Activated CD8-positive, alpha-beta memory T cell treated with anti-CD3 and anti-CD28 coated beads for 4 hours (primary cell): ENCODE data around the gene APOBEC3F.
"Not testable (repeated sequence)": the region's sequence is repeated elsewhere in the genome, so short reads cannot be mapped to it uniquely, and the experiment has no call there.

ENCODE experiments used
- DNase-seq, 2 donors: peaks; one replicate each; pipeline ENCODE4 v3.0.0-alpha.2; 2020; ENCODE audit warnings: low read depth in 2 of 2

The APOBEC3F gene

DNA sequence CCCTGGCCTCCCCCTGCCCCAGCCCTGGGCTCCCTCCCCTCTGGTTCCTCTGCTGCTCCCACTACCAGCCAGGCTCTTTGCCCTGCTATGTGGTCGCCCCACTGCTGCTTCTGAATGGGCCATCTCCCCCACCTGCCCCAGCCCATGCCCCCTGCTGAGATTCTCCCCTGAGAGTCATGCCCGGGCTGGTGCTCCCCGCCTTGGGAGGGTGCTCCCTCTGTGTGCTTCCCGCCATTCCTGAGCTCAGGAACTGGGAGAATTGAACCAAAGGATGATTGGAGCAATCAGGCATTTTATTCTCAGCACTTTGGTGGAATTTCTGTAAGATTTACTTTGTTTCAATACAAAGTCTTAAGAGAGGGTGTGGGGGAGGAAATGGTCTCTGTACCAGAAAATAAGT, 12.9 kb upstream of the APOBEC3F start:
- no peak for DNase-seq

DNA sequence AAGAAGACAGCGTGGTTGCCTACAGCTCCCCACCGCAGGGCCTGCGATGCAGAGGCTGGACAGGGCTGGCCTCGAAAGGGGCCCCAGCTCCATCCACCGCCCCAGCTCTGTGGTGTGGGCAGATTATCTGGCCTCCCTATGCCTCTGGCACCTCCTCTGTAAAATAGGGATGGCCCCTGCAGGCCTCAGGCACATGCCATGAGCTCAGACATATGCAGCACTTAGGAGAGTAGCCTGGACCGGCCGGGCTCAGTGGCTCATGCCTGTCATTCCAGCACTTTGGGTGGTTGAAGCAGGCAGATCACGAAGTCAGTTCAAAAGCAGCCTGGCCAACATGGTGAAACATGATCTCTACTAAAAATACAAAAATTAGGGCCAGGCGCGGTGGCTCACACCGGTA, 12.4 kb upstream of the APOBEC3F start:
- no peak for DNase-seq

DNA sequence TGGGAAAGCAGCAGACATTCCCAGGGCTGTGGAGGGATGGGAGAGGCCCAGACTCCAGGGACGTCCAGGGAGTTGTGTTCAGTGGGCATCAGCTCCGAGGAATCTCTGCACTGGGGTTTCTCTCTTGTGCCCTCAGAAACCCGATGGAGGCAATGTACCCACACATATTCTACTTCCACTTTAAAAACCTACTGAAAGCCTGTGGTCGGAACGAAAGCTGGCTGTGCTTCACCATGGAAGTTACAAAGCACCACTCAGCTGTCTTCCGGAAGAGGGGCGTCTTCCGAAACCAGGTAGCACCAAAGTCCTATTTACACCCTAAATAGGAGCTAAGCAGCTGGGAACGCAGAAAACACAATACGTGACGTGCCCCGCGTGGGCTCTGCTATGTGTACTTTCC, 11.4 kb upstream of the APOBEC3F start:
- no peak for DNase-seq

DNA sequence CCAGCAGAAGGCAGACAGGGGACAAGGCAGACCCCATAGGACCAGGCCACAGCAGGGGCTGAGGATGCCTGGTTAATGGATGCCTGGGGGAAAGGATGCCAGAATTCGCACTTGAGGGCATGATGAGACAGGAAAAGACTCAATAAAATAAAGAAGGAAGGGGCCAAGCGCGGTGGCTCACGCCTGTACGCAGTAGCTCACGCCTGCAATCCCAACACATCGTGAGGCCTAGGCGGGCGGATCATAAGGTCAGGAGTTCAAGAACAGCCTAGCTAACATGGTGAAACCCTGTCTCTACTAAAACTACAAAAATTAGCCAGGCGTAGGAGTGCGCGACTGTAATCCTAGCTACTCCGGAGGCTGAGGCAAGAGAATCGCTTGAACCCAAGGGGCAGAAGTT, 10.0 kb upstream of the APOBEC3F start:
- no peak for DNase-seq

DNA sequence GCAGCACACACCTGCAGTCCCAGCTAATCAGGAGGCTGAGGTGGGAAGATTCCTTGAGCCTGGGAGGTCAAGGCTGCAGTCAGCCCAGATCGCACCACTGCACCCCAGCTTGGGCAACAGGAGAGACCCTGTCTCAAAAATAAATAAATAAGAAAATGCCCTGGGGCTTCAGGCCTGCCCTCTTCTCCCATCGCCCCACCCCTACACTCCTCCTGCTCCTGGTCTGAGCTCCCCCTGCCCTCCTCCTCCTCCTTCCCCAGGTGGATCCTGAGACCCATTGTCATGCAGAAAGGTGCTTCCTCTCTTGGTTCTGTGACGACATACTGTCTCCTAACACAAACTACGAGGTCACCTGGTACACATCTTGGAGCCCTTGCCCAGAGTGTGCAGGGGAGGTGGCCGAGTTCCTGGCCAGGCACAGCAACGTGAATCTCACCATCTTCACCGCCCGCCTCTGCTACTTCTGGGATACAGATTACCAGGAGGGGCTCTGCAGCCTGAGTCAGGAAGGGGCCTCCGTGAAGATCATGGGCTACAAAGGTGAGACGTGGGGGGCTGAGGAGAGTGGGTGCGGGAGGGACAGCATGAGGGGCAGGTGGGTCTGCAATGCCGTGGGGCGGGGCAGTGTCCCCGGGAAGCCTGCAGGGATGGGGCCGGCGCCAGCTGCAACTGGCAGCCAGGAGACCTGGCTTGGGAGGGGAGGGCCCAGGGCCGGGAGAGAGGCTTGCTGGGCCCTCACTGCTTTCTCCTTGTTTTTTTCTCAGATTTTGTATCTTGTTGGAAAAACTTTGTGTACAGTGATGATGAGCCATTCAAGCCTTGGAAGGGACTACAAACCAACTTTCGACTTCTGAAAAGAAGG, 9.0 kb upstream of the APOBEC3F start:
- DNase-seq: not testable (repeated sequence)

DNA sequence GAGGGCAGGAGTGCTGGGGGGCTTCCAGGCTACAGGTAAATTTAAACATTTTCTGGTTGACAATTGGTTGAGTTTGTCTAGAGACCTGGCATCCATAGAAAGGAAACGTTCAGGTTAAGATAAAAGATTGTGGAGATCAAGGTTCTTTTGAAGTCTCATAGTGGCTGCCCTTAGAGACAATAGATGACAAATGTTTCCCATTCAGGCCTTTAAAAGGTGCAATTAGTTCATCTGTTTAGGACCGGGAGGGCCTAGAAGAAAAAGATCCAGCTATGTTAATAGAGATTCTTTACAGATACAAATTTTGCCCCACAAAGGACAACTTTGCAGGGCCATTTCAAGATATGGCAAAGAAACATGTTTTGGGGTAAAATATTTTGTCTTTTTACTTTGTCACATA, 3.6 kb upstream of the APOBEC3F start:
- not testable (repeated sequence) for DNase-seq

DNA sequence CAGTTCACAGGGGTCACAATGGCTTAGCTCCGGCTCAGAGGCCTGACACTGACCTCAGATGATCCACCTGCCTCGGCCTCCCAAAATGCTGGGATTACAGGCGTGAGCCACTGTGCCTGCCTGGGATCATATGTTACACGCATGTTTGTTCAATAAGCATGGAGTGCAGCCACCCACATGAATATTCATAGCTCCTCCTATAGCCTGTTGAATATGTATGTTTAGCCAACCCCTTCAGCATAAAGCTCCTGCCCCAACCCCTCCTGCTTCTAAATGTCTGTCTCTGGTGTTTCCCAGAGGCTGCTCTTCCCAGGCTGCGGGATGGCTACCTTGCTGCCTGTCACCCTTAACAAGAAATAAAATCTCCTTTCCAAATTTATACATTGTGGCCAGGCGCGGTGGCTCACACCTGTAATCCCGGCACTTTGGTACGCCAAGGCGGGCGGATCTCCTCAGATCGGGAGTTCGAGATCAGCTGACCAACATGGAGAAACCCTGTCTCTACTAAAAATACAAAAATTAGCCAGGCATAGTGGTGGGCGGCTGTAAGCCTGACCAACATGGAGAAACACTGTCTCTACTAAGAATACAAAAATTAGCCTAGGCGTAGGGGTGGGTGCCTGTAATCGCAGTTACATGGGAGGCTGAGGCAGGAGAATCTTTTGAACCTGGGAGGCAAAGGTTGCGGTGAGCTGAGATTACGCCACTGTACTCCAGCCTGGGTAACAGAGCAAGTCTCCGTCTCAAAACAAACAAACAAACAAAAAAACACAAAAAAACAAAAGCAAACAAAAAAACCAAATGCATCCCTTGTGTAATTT, 1.1 kb upstream of the APOBEC3F start:
- no peak for DNase-seq

DNA sequence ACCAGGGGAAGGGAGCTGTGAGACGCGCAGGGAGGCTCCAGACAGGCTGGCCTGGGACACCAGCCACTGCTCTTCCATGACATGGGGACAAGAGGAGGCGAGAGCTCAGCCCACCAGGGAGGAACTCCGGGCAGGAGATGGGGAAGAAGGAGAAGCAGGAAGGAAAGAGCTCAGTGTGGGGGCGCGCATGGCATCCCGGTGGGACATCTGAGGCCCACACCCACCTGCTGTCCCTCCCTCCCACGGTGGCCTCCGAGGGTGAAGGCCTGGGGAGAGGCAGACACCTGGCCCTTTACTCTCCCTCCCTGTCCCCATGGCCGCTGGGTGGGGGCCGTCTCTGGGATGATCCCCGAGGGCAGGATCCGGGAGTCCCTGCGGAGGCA, 518 bp upstream of the APOBEC3F start:
- not testable (repeated sequence) for DNase-seq

DNA sequence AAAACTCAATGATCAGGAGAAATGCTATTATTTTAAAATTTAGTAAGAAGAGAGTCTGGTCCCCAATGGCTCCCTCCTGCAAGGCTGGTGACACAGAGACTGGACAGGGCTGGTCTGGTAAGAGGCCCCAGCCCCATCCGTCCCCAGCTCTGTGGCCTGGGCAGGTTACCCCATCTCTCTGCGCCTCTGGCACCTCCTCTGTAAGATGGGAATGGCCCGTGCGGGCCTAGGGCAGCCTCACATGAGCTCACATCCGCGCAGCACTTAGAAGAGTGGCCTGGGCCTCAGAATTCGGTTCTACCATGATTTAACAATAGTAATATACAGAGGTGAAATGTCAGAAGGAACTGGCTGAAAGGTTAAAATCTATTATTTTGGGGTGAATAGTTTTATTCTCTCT, 1.2 kb downstream of the APOBEC3F start:
- DNase-seq: no peak

DNA sequence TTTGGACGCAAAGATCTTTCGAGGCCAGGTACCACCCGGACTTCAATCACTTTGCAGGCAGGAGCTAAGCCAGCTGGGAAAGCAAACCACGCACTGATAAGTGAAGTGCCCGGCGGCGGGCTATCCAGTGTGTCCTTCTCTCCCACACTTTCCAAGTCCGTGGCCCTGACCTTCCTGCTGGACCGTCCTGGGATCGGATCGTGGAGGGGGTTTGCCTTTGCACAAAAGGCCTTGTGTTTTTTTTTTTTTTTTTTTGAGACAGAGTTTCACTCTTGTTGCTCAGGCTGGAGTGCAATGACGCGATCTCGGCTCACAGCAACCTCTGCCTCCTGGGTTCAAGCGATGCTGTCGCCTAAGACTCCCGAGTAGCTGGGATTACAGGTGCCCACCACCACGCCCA, 2.4 kb downstream of the APOBEC3F start:
- DNase-seq: not testable (repeated sequence)

DNA sequence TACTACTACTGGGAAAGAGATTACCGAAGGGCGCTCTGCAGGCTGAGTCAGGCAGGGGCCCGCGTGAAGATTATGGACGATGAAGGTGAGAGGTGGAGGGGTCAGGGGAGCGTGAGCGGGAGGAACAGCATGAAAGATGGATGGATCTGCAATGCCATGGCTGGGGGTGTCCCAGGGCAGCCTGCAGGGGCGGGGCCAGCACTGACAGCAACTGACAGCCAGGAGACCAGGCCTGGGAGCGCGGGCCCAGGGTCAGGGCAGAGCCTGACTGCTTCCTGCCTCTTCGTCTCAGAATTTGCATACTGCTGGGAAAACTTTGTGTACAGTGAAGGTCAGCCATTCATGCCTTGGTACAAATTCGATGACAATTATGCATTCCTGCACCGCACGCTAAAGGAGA, 4.5 kb downstream of the APOBEC3F start:
- not testable (repeated sequence) for DNase-seq

DNA sequence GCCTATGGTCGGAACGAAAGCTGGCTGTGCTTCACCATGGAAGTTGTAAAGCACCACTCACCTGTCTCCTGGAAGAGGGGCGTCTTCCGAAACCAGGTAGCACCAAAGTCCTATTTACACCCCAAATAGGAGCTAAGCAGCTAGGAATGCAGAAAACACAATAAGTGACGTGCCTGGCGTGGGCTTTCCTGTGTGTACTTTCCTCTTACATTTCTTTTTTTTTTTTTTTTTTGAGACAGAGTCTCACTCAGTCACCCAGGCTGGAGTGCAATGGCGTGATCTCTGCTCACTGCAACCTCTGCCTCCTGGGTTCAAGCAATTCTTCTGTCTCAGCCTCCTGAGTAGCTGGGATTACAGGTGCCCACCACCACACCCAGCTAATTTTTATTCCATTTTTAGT, 8.8 kb downstream of the APOBEC3F start:
- not testable (repeated sequence) for DNase-seq

DNA sequence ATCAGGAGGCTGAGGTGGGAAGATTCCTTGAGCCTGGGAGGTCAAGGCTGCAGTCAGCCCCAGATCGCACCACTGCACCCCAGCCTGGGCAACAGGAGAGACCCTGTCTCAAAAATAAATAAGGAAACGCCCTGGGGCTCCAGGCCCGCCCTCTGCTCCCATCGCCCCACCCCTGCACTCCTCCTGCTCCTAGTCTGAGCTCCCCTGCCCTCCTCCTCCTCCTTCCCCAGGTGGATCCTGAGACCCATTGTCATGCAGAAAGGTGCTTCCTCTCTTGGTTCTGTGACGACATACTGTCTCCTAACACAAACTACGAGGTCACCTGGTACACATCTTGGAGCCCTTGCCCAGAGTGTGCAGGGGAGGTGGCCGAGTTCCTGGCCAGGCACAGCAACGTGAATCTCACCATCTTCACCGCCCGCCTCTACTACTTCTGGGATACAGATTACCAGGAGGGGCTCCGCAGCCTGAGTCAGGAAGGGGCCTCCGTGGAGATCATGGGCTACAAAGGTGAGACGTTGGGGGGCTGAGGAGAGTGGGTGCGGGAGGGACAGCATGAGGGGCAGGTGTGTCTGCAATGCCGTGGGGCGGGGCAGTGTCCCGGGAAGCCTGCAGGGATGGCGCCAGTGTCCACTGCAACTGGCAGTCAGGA, 11.3 kb downstream of the APOBEC3F start:
- not testable (repeated sequence) for DNase-seq

DNA sequence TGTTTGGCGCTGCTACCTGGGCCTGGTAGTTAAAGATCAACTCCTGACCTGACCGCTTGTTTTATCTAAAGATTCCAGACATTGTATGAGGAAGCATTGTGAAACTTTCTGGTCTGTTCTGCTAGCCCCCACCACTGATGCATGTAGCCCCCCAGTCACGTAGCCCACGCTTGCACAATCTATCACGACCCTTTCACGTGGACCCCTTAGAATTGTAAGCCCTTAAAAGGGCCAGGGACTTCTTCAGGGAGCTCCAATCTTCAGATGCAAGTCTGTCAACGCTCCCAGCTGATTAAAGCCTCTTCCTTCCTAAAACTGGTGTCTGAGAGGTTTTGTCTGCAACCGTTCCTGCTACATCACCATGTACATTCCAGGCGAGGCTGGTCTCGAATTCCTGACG, 15.0 kb downstream of the APOBEC3F start:
- DNase-seq: no peak

DNA sequence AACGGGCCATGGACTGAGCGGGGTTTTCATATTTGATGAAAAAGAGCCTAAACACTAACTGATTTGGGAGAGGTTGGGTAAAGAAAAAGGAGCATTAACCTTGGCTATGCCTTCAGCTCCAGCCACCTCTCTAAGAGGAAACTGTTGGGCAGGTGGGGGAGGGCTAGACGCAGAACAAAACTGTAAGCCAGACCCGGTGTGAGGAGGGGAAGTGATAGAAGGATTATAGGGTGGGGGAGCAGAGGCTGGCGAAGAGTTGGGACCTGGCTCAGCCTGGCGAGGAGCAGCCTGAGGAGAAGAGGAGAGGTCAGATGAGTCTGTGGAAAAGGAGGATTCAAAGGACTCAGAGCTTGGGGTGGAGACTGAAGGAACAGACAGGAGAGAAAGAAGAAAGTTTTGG, 20.6 kb downstream of the APOBEC3F start:
- DNase-seq: not testable (repeated sequence)

DNA sequence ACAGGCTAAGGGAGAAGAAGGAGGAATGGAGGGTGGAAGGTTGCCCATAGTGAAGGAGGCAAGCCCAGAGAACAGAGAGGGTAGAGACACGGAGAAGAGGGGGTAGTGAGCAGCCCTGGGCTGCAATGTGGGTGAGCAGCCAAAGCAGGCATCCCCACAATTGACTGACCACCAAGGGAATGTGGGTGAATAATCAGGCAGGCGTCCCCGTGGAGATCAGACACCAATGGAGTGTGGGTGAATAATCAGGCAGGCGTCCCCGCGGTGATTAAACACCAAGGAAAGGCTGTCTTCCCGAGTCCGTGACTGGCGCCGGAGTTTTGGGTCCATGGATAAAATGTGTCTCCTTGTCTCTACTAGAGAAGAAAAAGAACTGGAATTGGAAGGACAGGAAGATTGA, 21.3 kb downstream of the APOBEC3F start:
- not testable (repeated sequence) for DNase-seq

DNA sequence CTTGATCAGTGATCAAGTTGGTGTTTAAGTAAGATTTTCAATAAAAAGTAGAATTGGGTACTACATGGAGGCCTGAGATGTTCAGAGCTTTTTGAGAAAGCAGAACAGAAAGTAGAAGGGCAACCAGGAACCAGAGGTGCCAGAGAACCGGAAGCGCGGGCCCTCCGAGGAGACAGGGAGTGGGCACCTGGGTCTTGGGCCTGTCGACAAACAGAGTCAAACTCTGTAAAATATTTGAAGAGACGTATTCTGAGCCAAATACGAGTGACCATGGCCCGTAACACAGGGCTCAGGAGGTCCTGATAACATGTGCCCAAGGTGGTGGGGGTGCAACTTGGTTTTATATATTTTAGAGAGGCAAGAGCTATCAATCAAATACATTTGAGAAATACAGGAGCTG, 23.2 kb downstream of the APOBEC3F start:
- DNase-seq: not testable (repeated sequence)

DNA sequence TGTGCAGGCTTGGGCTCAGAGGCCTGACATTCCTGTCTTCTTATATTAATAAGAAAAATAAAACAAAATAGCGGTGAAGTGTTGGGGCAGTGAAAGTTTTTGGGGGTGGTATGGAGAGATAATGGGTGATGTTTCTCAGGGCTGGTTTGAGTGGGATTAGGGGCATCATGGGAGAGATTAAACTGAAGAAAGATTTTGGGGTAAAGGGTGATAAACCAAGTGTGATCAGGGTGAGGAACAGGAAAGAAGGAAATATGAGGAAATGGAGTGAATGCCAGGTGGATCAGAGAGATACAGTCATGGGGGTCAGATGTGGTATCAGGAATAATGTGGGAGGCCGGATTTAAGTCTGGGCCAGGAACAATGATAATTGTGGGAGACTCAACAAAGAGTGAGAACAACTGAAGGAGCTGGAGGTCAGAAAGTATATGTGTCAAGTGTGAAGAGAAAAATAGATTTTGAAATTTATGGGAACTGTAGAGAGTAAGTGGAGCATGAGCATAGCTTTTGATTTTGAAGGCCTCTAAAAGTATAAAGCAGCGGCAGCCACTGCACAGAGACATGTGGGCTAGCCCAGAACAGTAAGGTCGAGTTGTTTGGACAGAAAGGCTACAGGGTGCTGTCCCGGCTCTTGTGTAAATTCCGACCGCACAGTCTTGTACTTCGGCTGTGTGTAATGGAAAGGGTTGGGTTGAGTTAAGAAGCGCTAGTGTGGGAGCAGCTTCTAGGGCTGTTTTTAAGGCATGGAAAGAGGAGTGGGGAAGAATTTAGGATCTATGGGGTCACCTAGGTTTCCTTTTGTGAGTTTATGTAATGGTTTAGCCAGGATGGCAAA, 26.0 kb downstream of the APOBEC3F start:
- DNase-seq: not testable (repeated sequence)

DNA sequence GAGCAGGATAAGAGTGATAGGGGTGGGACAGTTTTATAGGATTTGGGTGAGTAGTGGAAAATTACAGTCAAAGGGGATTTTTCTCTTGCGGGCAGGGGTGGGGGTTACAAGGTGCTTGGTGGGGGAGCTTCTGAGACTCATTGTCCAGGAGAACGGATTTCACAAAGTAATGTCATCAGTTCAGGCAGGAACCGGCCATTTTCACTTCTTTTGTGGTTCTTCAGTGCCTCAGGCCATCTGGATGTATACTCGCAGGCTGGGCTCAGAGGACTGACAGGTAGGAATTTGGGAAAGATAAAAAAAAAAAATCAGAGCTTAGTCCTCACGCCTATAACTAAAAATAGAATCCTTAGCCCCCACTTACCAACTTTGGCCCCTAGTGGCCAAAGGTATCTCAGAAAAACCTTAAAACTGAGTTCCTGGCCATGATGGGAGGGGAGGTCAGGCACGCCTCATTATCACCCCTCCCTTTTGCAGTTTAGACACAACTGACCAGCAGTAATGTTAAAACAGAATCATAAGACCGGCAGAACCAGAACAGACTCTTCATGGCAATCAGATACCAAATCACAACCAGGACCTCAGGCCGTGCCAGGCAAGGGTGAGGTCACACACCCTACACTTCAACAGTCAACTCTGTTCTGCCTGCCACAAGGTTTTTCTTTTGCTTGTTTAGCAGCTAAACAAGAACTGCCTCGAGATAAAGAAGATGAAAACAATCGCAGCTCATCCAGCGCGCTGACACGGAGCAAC, 27.5 kb downstream of the APOBEC3F start:
- no peak for DNase-seq

DNA sequence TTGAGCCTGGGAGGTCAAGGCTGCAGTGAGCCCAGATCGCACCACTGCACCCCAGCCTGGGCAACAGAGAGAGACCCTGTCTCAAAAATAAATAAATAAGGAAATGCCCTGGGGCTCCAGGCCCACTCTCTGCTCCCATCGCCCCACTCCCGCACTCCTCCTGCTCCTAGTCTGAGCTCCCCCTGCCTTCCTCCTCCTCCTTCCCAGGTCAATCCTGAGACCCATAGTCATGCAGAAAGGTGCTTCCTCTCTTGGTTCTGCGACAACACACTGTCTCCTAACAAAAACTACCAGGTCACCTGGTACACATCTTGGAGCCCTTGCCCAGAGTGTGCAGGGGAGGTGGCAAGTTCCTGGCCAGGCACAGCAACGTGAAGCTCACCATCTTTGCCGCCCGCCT, 29.5 kb downstream of the APOBEC3F start:
- DNase-seq: no peak

DNA sequence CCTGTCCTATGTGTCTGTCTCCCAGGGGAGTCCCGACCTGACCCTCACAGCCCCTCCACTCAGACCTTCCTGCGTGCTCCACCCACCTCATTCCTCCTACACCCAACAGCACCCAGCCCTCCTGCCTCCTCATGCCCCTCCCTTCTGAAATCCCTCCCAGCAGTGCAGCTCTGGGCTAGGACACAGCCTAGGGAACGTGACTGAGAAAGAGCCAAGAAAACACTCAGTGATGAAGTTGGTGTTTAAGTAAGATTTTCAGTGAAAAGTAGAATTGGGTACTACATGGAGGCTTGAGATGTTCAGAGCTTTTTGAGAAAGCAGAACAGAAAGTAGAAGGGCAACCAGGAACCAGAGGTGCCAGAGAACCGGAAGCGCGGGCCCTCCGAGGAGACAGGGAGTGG, 31.9 kb downstream of the APOBEC3F start:
- DNase-seq: not testable (repeated sequence)
